ENCODE data around the gene PSG2. TPM values are rescaled to one million over a fixed set of nuclear protein-coding genes. Genes with fewer than 3 reads are reported as not detected.
"Not testable (repeated sequence)": the region's sequence is repeated elsewhere in the genome, so short reads cannot be mapped to it uniquely, and the experiment has no call there.

Gene PSG2
- total RNA-seq, 1 experiment from 2014 or later, result not detected

GRCh38 chr19:43078311-43078710 lies 4.2 kb downstream of the PSG2 start:
- intact Hi-C loops (cut with micrococcal nuclease; ENCODE audit: unreplicated experiment), result no loop called here
- BruUV-seq (replicated peaks), result no TSS peak
- Mint-ChIP-seq H3K4me3 (ENCODE audit: low read depth, unreplicated experiment) (no peak overlapping the region), H3K36me3 (ENCODE audit: insufficient read depth, unreplicated experiment) (no peaks in the 10 kb centered on the region), H3K4me1 (ENCODE audit: low read depth, unreplicated experiment) (no peaks in the 10 kb centered on the region), H3K27ac (ENCODE audit: unreplicated experiment) (no peak overlapping the region), H3K27me3 (ENCODE audit: unreplicated experiment) (peaks cover 50% of the 10 kb centered on the region), H3K9me3 (ENCODE audit: low read depth, unreplicated experiment) (no peaks in the 10 kb centered on the region)
- CTCF ChIA-PET, result no interaction called here
- DNase-seq, result no peak
- TF ChIP-seq, protein P1, sequence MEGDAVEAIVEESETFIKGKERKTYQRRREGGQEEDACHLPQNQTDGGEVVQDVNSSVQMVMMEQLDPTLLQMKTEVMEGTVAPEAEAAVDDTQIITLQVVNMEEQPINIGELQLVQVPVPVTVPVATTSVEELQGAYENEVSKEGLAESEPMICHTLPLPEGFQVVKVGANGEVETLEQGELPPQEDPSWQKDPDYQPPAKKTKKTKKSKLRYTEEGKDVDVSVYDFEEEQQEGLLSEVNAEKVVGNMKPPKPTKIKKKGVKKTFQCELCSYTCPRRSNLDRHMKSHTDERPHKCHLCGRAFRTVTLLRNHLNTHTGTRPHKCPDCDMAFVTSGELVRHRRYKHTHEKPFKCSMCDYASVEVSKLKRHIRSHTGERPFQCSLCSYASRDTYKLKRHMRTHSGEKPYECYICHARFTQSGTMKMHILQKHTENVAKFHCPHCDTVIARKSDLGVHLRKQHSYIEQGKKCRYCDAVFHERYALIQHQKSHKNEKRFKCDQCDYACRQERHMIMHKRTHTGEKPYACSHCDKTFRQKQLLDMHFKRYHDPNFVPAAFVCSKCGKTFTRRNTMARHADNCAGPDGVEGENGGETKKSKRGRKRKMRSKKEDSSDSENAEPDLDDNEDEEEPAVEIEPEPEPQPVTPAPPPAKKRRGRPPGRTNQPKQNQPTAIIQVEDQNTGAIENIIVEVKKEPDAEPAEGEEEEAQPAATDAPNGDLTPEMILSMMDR (IDR thresholded peaks at IDR 0.05; ENCODE audit: unreplicated experiment), result no peak

DNA sequence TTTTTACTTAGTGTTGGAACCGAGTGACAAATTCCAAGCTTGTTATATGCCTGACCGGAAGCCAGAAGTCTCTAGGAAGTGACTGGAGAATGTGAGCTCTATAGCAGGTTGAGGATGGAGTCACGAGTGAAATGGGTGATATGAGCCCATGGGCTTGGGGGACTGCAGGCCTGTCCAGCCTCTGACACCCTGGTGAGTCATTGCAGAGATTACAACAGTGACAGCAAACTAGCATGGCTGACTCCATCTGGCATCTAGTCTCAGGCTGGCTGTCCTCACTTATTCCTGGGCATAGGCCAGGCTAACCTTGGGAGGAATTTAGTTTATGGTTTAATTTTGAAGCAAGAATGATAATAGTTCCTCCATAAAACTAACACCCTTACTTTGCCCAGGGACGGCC lies 4.6 kb downstream of the PSG2 start:
- H3K36me3 Mint-ChIP-seq (ENCODE audit: insufficient read depth, unreplicated experiment); H3K4me3 Mint-ChIP-seq (ENCODE audit: low read depth, unreplicated experiment); BruUV-seq (replicated peaks); CTCF ChIA-PET; DNase-seq; H3K27ac Mint-ChIP-seq (ENCODE audit: unreplicated experiment); intact Hi-C loops (cut with micrococcal nuclease; ENCODE audit: unreplicated experiment); H3K9me3 Mint-ChIP-seq (ENCODE audit: low read depth, unreplicated experiment); H3K4me1 Mint-ChIP-seq (ENCODE audit: low read depth, unreplicated experiment): not testable (repeated sequence)
- H3K27me3 Mint-ChIP-seq (ENCODE audit: unreplicated experiment), result peaks cover 54% of the 10 kb centered on the region

DNA sequence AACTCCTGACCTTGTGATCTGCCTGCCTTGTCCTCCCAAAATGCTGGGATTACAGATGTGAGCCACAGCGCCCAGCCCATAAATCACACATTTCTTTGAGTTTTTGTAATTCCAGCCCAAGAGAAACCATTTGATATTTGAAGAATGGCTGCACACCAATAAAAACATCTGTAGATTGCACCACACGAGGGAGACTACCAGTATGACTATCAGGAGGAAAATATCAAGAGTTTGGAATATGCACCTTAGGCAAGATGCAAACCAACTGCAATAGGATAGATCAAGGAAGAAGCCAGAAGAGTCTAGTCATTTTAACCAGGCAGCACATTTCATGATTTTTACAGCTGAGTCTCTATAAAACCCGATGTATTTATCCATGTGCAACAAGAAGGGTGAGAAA lies 20.1 kb downstream of the PSG2 start:
- peaks cover 70% of the 10 kb centered on the region for H3K27me3 Mint-ChIP-seq (ENCODE audit: unreplicated experiment)
- not testable (repeated sequence) for H3K9me3 Mint-ChIP-seq (ENCODE audit: low read depth, unreplicated experiment); H3K27ac Mint-ChIP-seq (ENCODE audit: unreplicated experiment)

DNA sequence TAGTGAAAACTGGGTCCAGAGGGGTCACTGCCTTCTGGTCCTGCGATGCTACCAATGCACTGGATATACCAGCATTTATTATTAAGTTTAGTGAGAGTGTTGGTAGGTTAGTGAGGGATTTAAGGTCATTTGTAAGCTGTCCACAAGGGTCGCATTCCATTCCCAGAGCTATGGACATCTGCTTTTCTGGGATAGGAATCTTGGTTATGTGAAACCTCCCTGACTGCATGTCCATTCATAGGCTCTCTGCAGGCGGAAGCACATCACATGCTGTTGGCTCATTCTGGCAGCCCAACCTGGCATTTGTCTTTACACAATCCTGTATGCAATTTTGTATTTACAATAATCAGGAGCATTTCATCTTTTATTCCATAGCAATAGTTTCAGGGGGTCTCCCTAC lies 21.2 kb downstream of the PSG2 start:
- not testable (repeated sequence) for H3K9me3 Mint-ChIP-seq (ENCODE audit: low read depth, unreplicated experiment); DNase-seq
- CTCF ChIA-PET, result interaction anchor here (0.7 kb wide), 1 partner anchor 1146 kb away, joined by 5 read pairs; no protein-coding TSS in a partner anchor

More for the DNA sequence above, 20.1 kb downstream of the PSG2 start:
- H3K36me3 Mint-ChIP-seq (ENCODE audit: insufficient read depth, unreplicated experiment); H3K4me3 Mint-ChIP-seq (ENCODE audit: low read depth, unreplicated experiment); BruUV-seq (replicated peaks); CTCF ChIA-PET; intact Hi-C loops (cut with micrococcal nuclease; ENCODE audit: unreplicated experiment); DNase-seq: not testable (repeated sequence)
- H3K4me1 Mint-ChIP-seq (ENCODE audit: low read depth, unreplicated experiment), result peaks cover 19% of the 10 kb centered on the region

GRCh38 chr19:43060254-43060653 lies 22.2 kb downstream of the PSG2 start:
- CTCF ChIA-PET; intact Hi-C loops (cut with micrococcal nuclease; ENCODE audit: unreplicated experiment); DNase-seq; H3K9me3 Mint-ChIP-seq (ENCODE audit: low read depth, unreplicated experiment); BruUV-seq (replicated peaks); H3K36me3 Mint-ChIP-seq (ENCODE audit: insufficient read depth, unreplicated experiment); H3K4me3 Mint-ChIP-seq (ENCODE audit: low read depth, unreplicated experiment); H3K27ac Mint-ChIP-seq (ENCODE audit: unreplicated experiment): not testable (repeated sequence)
- Mint-ChIP-seq H3K4me1 (ENCODE audit: low read depth, unreplicated experiment) (peaks cover 19% of the 10 kb centered on the region), H3K27me3 (ENCODE audit: unreplicated experiment) (peaks cover 49% of the 10 kb centered on the region)

More for the DNA sequence above, 21.2 kb downstream of the PSG2 start:
- intact Hi-C loops (cut with micrococcal nuclease; ENCODE audit: unreplicated experiment); H3K27ac Mint-ChIP-seq (ENCODE audit: unreplicated experiment); H3K36me3 Mint-ChIP-seq (ENCODE audit: insufficient read depth, unreplicated experiment); H3K4me3 Mint-ChIP-seq (ENCODE audit: low read depth, unreplicated experiment); BruUV-seq (replicated peaks): not testable (repeated sequence)
- Mint-ChIP-seq H3K27me3 (ENCODE audit: unreplicated experiment) (peaks cover 60% of the 10 kb centered on the region), H3K4me1 (ENCODE audit: low read depth, unreplicated experiment) (peaks cover 19% of the 10 kb centered on the region)

GRCh38 chr19:43059482-43059881 lies 23.0 kb downstream of the PSG2 start:
- H3K27me3 Mint-ChIP-seq (ENCODE audit: unreplicated experiment), result peaks cover 47% of the 10 kb centered on the region
- CTCF ChIA-PET; intact Hi-C loops (cut with micrococcal nuclease; ENCODE audit: unreplicated experiment); DNase-seq; H3K27ac Mint-ChIP-seq (ENCODE audit: unreplicated experiment); H3K9me3 Mint-ChIP-seq (ENCODE audit: low read depth, unreplicated experiment); H3K4me3 Mint-ChIP-seq (ENCODE audit: low read depth, unreplicated experiment); BruUV-seq (replicated peaks); H3K36me3 Mint-ChIP-seq (ENCODE audit: insufficient read depth, unreplicated experiment): not testable (repeated sequence)
- peaks cover 19% of the 10 kb centered on the region for H3K4me1 Mint-ChIP-seq (ENCODE audit: low read depth, unreplicated experiment)

- CTCF ChIA-PET; H3K4me3 Mint-ChIP-seq (ENCODE audit: low read depth, unreplicated experiment); H3K36me3 Mint-ChIP-seq (ENCODE audit: insufficient read depth, unreplicated experiment); H3K27ac Mint-ChIP-seq (ENCODE audit: unreplicated experiment); BruUV-seq (replicated peaks); intact Hi-C loops (cut with micrococcal nuclease; ENCODE audit: unreplicated experiment); H3K9me3 Mint-ChIP-seq (ENCODE audit: low read depth, unreplicated experiment); DNase-seq: not testable (repeated sequence)
- peaks cover 47% of the 10 kb centered on the region for H3K27me3 Mint-ChIP-seq (ENCODE audit: unreplicated experiment)
- peaks cover 19% of the 10 kb centered on the region for H3K4me1 Mint-ChIP-seq (ENCODE audit: low read depth, unreplicated experiment)
Observed at GRCh38 chr19:43058440-43058839, 24.1 kb downstream of the PSG2 start.

GRCh38 chr19:43047966-43048365 lies 34.5 kb downstream of the PSG2 start:
- H3K4me3 Mint-ChIP-seq (ENCODE audit: low read depth, unreplicated experiment); BruUV-seq (replicated peaks); DNase-seq; H3K9me3 Mint-ChIP-seq (ENCODE audit: low read depth, unreplicated experiment); H3K4me1 Mint-ChIP-seq (ENCODE audit: low read depth, unreplicated experiment); H3K36me3 Mint-ChIP-seq (ENCODE audit: insufficient read depth, unreplicated experiment); CTCF ChIA-PET; H3K27ac Mint-ChIP-seq (ENCODE audit: unreplicated experiment); intact Hi-C loops (cut with micrococcal nuclease; ENCODE audit: unreplicated experiment): not testable (repeated sequence)
- H3K27me3 Mint-ChIP-seq (ENCODE audit: unreplicated experiment), result peaks cover 62% of the 10 kb centered on the region

DNA sequence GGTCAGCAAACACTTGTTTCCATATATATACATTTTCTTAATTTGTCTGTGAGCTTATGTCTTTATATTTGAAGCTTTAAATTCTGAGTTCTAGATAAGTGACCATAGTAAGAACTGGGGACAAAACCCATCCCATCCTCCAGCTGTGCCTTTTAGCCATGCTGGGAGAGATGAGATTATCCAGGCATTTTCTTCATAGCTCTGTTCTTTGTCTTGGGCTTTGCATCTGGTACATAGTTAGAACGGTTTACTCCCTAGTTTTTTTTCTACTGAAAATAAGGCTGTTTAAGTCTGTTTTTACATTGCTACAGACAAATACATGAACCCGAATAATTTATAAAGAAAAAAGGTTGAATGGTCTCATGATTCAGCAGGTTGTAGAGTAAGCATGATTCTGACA lies 35.9 kb downstream of the PSG2 start:
- H3K36me3 Mint-ChIP-seq (ENCODE audit: insufficient read depth, unreplicated experiment); H3K4me1 Mint-ChIP-seq (ENCODE audit: low read depth, unreplicated experiment); intact Hi-C loops (cut with micrococcal nuclease; ENCODE audit: unreplicated experiment): not testable (repeated sequence)

More for the DNA sequence above, 35.9 kb downstream of the PSG2 start:
- H3K27me3 Mint-ChIP-seq (ENCODE audit: unreplicated experiment), result peaks cover 76% of the 10 kb centered on the region
- BruUV-seq (replicated peaks); H3K9me3 Mint-ChIP-seq (ENCODE audit: low read depth, unreplicated experiment); CTCF ChIA-PET; H3K4me3 Mint-ChIP-seq (ENCODE audit: low read depth, unreplicated experiment); H3K27ac Mint-ChIP-seq (ENCODE audit: unreplicated experiment); DNase-seq: not testable (repeated sequence)

Measured in Calu3 (cell line).